SU-DHL-6 (cell line): ENCODE measurements around the gene GMDS.

Experiments
- H2AFZ ChIP-seq: fragments of 200-600 bp; sonication (generic); 2 replicates; pipeline ENCODE4 v1.6.1; 2014; ENCODE audit warnings: low read depth, mild to moderate bottlenecking, moderate library complexity, mixed read lengths, antibody characterized with exemption, low read length; ENCODE audit not compliant: severe bottlenecking
- H3F3A ChIP-seq: fragments of 200-600 bp; shearing (Covaris generic); 2 replicates; pipeline ENCODE4 v1.6.0; 2016; ENCODE audit warnings: antibody characterized with exemption, mild to moderate bottlenecking; ENCODE audit not compliant: insufficient read depth
- H3K27ac ChIP-seq: fragments of 200-600 bp; sonication (generic); 2 replicates; pipeline ENCODE4 v1.5.1; 2016; ENCODE audit warnings: low read depth, mild to moderate bottlenecking, low read length, moderate library complexity, mixed read lengths
- H3K27me3 ChIP-seq: fragments of 200-600 bp; sonication (generic), shearing (Covaris generic); 2 replicates; pipeline ENCODE4 v1.6.0; 2014; ENCODE audit warnings: mild to moderate bottlenecking, low read length
- H3K36me3 ChIP-seq: fragments of 200-600 bp; sonication (generic); 2 replicates; pipeline ENCODE4 v1.6.1; 2014; ENCODE audit warnings: mild to moderate bottlenecking, low read length, mixed read lengths
- H3K4me2 ChIP-seq: fragments of 300-600, 200-600 bp; shearing (Covaris generic), sonication (generic); 2 replicates; pipeline ENCODE4 v1.6.0; 2014; ENCODE audit warnings: low read length, low read depth, mild to moderate bottlenecking; ENCODE audit not compliant: poor library complexity, severe bottlenecking
- H3K4me3 ChIP-seq: fragments of 200-600 bp; sonication (generic); 2 replicates; pipeline ENCODE4 v1.5.1; 2014; ENCODE audit warnings: antibody characterized with exemption, low read length, mild to moderate bottlenecking, mixed read lengths; ENCODE audit not compliant: insufficient read depth, poor library complexity, severe bottlenecking
- H3K79me2 ChIP-seq: fragments of 200-600 bp; sonication (generic); 2 replicates; pipeline ENCODE4 v1.6.1; 2014; ENCODE audit warnings: mild to moderate bottlenecking, low read length, moderate library complexity; ENCODE audit not compliant: insufficient read depth
- H3K9ac ChIP-seq: fragments of 200-600 bp; sonication (generic); 2 replicates; pipeline ENCODE4 v1.7.0; 2014; ENCODE audit warnings: mild to moderate bottlenecking, low read length
- H3K9me2 ChIP-seq: fragments of 200-600 bp; sonication (generic); replicated peaks from 2 replicates; pipeline ENCODE4 v1.6.1; 2014; ENCODE audit warnings: low read length; ENCODE audit not compliant: insufficient read depth
- H3K9me3 ChIP-seq: fragments of 200-600 bp; sonication (generic); 2 replicates; pipeline ENCODE4 v1.6.1; 2014; ENCODE audit warnings: low read length, mixed read lengths; ENCODE audit not compliant: insufficient read depth
- H4K20me1 ChIP-seq: fragments of 200-600 bp; sonication (generic); 2 replicates; pipeline ENCODE4 v1.6.1; 2014; ENCODE audit warnings: low read depth, mild to moderate bottlenecking, antibody characterized with exemption, low read length, moderate library complexity, mixed read lengths
- CTCF ChIP-seq: fragments of 200-600 bp; sonication (generic); IDR thresholded peaks from one replicate; pipeline ENCODE4 v1.5.1; 2017; ENCODE audit warnings: antibody characterized with exemption, mild to moderate bottlenecking, low read length, moderate library complexity; ENCODE audit not compliant: insufficient read depth, poor library complexity, severe bottlenecking
- EZH2phosphoT487 ChIP-seq: fragments of 200-600 bp; sonication (generic), shearing (Covaris generic); conservative IDR thresholded peaks from 2 replicates; pipeline ENCODE4 v1.6.1; 2018; ENCODE audit warnings: mild to moderate bottlenecking, antibody characterized with exemption, low read length, moderate library complexity, mixed read lengths

Gene GMDS

DNA sequence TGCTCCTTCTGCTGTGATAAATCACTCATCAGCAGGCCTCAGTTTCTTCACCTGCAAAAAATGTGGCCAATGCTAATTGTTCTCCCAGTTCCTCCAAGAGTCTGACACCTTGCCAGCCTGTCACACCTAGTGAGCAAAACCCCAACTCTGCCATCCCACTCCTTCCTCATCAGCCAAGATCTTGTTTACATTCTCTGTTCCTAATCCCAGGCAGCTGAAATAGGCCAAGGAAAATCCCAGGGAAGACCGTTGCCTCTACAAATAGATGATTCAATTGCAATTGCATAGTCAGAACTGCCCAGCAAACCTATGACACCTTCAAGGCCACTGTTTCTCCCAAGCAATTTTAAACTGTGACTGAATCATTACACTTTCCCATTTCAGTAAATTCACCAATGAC lies 78.7 kb downstream of the GMDS start:
- no peaks in the 10 kb centered on the region for H3K36me3 ChIP-seq
- no peak for TF ChIP-seq EZH2phosphoT487
- TF ChIP-seq CTCF, result no peak
- H3K79me2 ChIP-seq, result no peaks in the 10 kb centered on the region
- H3K27ac ChIP-seq, result no peak overlapping the region
- no peaks in the 10 kb centered on the region for H3K9me3 ChIP-seq
- H3K9ac ChIP-seq, result no peak overlapping the region
- H3K27me3 ChIP-seq, result no peaks in the 10 kb centered on the region
- no peak overlapping the region for H3K4me2 ChIP-seq
- H3K9me2 ChIP-seq, result no peaks in the 10 kb centered on the region
- no peak overlapping the region for H2AFZ ChIP-seq
- H3K4me3 ChIP-seq, result no peak overlapping the region
- H4K20me1 ChIP-seq, result peaks cover 11% of the 10 kb centered on the region; the same call in 1 of the 2 replicates
- no peaks in the 10 kb centered on the region for H3F3A ChIP-seq

DNA sequence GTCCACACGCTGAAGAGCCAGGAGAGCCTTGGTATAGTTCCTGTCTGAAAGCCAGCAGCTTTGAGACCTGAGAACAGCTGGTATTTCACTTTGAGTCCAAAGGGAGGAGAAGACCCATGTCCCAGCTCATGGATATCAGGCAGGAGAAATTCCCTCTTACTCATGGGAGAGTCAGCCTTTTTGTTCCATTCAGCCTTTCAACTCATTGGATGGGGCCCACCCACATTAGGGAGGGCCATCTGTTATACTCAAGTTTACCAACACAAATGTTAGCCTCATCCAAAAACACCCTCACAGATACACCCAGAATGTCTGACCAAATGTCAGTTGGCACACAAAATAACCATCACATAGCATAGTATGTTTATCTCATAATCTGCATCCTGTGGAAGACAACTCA lies 80.1 kb downstream of the GMDS start:
- Histone ChIP-seq H3K36me3 (no peaks in the 10 kb centered on the region), H3K79me2 (no peaks in the 10 kb centered on the region), H3K9ac (no peak overlapping the region), H3K4me2 (no peak overlapping the region), H3F3A (no peaks in the 10 kb centered on the region), H3K9me3 (no peaks in the 10 kb centered on the region), H2AFZ (no peak overlapping the region), H3K4me3 (no peak overlapping the region), H3K9me2 (no peaks in the 10 kb centered on the region), H4K20me1 (peaks cover 7% of the 10 kb centered on the region; the same call in 1 of the 2 replicates), H3K27ac (no peak overlapping the region), H3K27me3 (no peaks in the 10 kb centered on the region)
- TF ChIP-seq EZH2phosphoT487 (no peak), CTCF (no peak)

DNA sequence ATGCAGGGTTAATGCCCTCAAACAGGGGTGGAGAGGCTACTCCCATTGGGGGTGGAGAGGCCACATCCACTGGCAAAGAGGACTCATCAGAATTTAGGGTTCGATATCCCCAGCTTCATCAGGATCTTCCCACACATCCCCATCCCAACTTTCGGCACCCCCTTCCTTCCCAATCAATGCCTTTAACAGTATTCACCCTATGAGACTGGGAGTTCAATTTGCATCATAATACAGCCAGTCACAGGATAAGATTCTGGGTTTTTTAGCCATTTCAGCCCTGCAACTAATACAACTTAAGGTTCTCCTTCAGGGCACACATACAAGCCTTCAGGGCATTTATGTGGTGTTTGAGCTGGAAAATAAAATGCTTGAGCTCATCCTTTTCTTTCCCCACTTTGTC lies 80.9 kb downstream of the GMDS start:
- H3K4me3 ChIP-seq, result no peak overlapping the region
- H3K27me3 ChIP-seq, result no peaks in the 10 kb centered on the region
- H3F3A ChIP-seq, result no peaks in the 10 kb centered on the region
- no peak overlapping the region for H2AFZ ChIP-seq
- H4K20me1 ChIP-seq, result peaks cover 7% of the 10 kb centered on the region; the same call in 1 of the 2 replicates
- H3K36me3 ChIP-seq, result no peaks in the 10 kb centered on the region
- no peak overlapping the region for H3K9ac ChIP-seq
- no peak for TF ChIP-seq CTCF
- no peak for TF ChIP-seq EZH2phosphoT487
- no peak overlapping the region for H3K27ac ChIP-seq
- H3K4me2 ChIP-seq, result no peak overlapping the region
- H3K79me2 ChIP-seq, result no peaks in the 10 kb centered on the region
- no peaks in the 10 kb centered on the region for H3K9me3 ChIP-seq
- no peaks in the 10 kb centered on the region for H3K9me2 ChIP-seq

DNA sequence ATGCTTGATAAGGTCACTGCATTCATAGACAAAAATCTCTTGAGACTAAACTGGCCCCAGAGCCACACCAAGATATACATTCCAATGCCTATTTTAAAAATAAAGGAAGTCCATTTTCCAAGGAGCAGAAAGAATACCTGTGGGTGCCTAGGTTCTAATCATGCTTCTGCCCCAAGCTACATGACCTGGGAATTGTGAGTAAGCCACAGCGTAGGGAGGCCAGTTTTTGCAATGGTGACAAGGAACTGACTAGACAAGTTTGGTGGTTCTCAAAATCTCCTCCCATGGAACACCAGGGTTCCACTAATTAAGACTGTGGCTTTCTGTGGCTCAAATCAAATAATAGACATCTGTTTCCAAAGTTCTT lies 83.3 kb downstream of the GMDS start:
- Histone ChIP-seq H3K36me3 (no peaks in the 10 kb centered on the region), H3K27me3 (no peaks in the 10 kb centered on the region), H3K79me2 (no peaks in the 10 kb centered on the region), H3K9me2 (no peaks in the 10 kb centered on the region), H3K4me2 (no peak overlapping the region), H2AFZ (no peak overlapping the region), H3K9ac (no peak overlapping the region), H3K27ac (no peak overlapping the region), H3K9me3 (no peaks in the 10 kb centered on the region), H3F3A (no peaks in the 10 kb centered on the region), H3K4me3 (no peak overlapping the region), H4K20me1 (peaks cover 20% of the 10 kb centered on the region; the same call in 1 of the 2 replicates)
- TF ChIP-seq CTCF, result no peak
